Loucy (cell line): Measurements from ENCODE around the gene FRMD5.
"Not testable (repeated sequence)": the region's sequence is repeated elsewhere in the genome, so short reads cannot be mapped to it uniquely, and the experiment has no call there.

Experiments
- H2AFZ ChIP-seq: fragments of 200-600 bp; sonication (generic); 2 replicates; pipeline ENCODE4 v1.6.0; 2016; ENCODE audit warnings: antibody characterized with exemption, mild to moderate bottlenecking, low read length, moderate library complexity
- H3F3A ChIP-seq: fragments of 200-600 bp; 2 replicates; pipeline ENCODE4 v1.6.0; 2016; ENCODE audit warnings: antibody characterized with exemption, low read depth, mild to moderate bottlenecking
- H3K27me3 ChIP-seq: fragments of 200-600 bp; sonication (generic); 2 replicates; pipeline ENCODE4 v1.6.1; 2014; ENCODE audit warnings: low read length, mild to moderate bottlenecking; ENCODE audit not compliant: insufficient read depth, poor library complexity, severe bottlenecking
- H3K36me3 ChIP-seq: fragments of 200-600 bp; sonication (generic); 2 replicates; pipeline ENCODE4 v1.6.1; 2016; ENCODE audit warnings: low read length; ENCODE audit not compliant: insufficient read depth
- H3K4me1 ChIP-seq: fragments of 200-600 bp; sonication (generic); 2 replicates; pipeline ENCODE4 v1.5.1; 2014; ENCODE audit warnings: low read length, mild to moderate bottlenecking; ENCODE audit not compliant: insufficient read depth, poor library complexity, severe bottlenecking
- H3K4me2 ChIP-seq: fragments of 200-600 bp; sonication (generic); 2 replicates; pipeline ENCODE4 v1.6.0; 2014; ENCODE audit warnings: antibody characterized with exemption, low read length, low read depth, mild to moderate bottlenecking; ENCODE audit not compliant: poor library complexity, severe bottlenecking
- H3K4me3 ChIP-seq: fragments of 200-600 bp; sonication (generic); 2 replicates; pipeline ENCODE4 v1.5.1; 2014; ENCODE audit warnings: low read length, mild to moderate bottlenecking, mixed read lengths; ENCODE audit not compliant: poor library complexity, severe bottlenecking
- H3K79me2 ChIP-seq: fragments of 200-600 bp; sonication (generic); 2 replicates; pipeline ENCODE4 v1.6.1; 2014; ENCODE audit warnings: low read length; ENCODE audit not compliant: insufficient read depth
- H3K9ac ChIP-seq: fragments of 200-600 bp; sonication (generic); 2 replicates; pipeline ENCODE4 v1.6.0; 2014; ENCODE audit warnings: mild to moderate bottlenecking, low read depth, low read length, moderate library complexity; ENCODE audit not compliant: poor library complexity, severe bottlenecking
- H3K9me2 ChIP-seq: fragments of 200-600 bp; sonication (generic); replicated peaks from 2 replicates; pipeline ENCODE4 v1.6.1; 2016; ENCODE audit warnings: low read depth, low read length, mixed read lengths
- H3K9me3 ChIP-seq: fragments of 200-600 bp; sonication (generic); 2 replicates; pipeline ENCODE4 v1.6.1; 2014; ENCODE audit warnings: mild to moderate bottlenecking, antibody characterized with exemption, low read length, low read depth; ENCODE audit not compliant: insufficient read depth
- H4K20me1 ChIP-seq: fragments of 200-600 bp; sonication (generic); 2 replicates; pipeline ENCODE4 v1.6.0; 2014; ENCODE audit warnings: antibody characterized with exemption, low read length, mild to moderate bottlenecking; ENCODE audit not compliant: insufficient read depth, poor library complexity, severe bottlenecking
- CTCF ChIP-seq: fragments of 200-600 bp; sonication (generic); conservative IDR thresholded peaks from 2 replicates; pipeline ENCODE4 v1.5.1; 2014; ENCODE audit warnings: mild to moderate bottlenecking, antibody characterized with exemption, low read length
- EZH2phosphoT487 ChIP-seq: fragments of 200-600 bp; IDR thresholded peaks from 2 replicates; pipeline ENCODE4 v1.6.1; 2018; ENCODE audit warnings: antibody characterized with exemption, mild to moderate bottlenecking, moderate library complexity, borderline replicate concordance

FRMD5 gene

GRCh38 chr15:44227584-44227983 lies 32.5 kb upstream of the FRMD5 start:
- Histone ChIP-seq H4K20me1 (no peaks in the 10 kb centered on the region), H3K79me2 (no peaks in the 10 kb centered on the region)

GRCh38 chr15:44227001-44227400 lies 31.9 kb upstream of the FRMD5 start:
- H3K4me1 ChIP-seq, H4K20me1 ChIP-seq, H2AFZ ChIP-seq, H3K27me3 ChIP-seq, H3K9me3 ChIP-seq, H3F3A ChIP-seq, H3K9me2 ChIP-seq, H3K36me3 ChIP-seq, H3K9ac ChIP-seq, H3K79me2 ChIP-seq, H3K4me2 ChIP-seq, H3K4me3 ChIP-seq: not testable (repeated sequence)

More at GRCh38 chr15:44227584-44227983, 32.5 kb upstream of the FRMD5 start:
- H3K9me2 ChIP-seq, result no peaks in the 10 kb centered on the region
- no peak overlapping the region for H3K4me2 ChIP-seq
- H3K4me1 ChIP-seq, result no peaks in the 10 kb centered on the region
- no peaks in the 10 kb centered on the region for H3F3A ChIP-seq
- no peaks in the 10 kb centered on the region for H3K27me3 ChIP-seq
- H3K9me3 ChIP-seq, result no peaks in the 10 kb centered on the region
- H3K9ac ChIP-seq, result no peak overlapping the region
- no peak overlapping the region for H3K4me3 ChIP-seq
- H3K36me3 ChIP-seq, result no peaks in the 10 kb centered on the region
- TF ChIP-seq CTCF (no peak), EZH2phosphoT487 (no peak)
- H2AFZ ChIP-seq, result no peak overlapping the region

GRCh38 chr15:44222478-44222877 lies 27.4 kb upstream of the FRMD5 start:
- no peak overlapping the region for H3K9ac ChIP-seq
- no peaks in the 10 kb centered on the region for H3K9me2 ChIP-seq
- TF ChIP-seq CTCF, result no peak
- TF ChIP-seq EZH2phosphoT487, result no peak
- H4K20me1 ChIP-seq, result no peaks in the 10 kb centered on the region
- H3K27me3 ChIP-seq, result no peaks in the 10 kb centered on the region
- H3K79me2 ChIP-seq, result no peaks in the 10 kb centered on the region
- H3K4me3 ChIP-seq, result no peak overlapping the region
- H3K4me2 ChIP-seq, result no peak overlapping the region
- no peaks in the 10 kb centered on the region for H3F3A ChIP-seq
- H3K36me3 ChIP-seq, result no peaks in the 10 kb centered on the region
- H3K9me3 ChIP-seq, result no peaks in the 10 kb centered on the region
- H3K4me1 ChIP-seq, result no peaks in the 10 kb centered on the region
- H2AFZ ChIP-seq, result 0 out of 2 replicates have a peak overlapping the region, but pooled peaks have one; percentile 23

GRCh38 chr15:44219073-44219472 lies 24.0 kb upstream of the FRMD5 start:
- Histone ChIP-seq H3K4me2 (peak overlapping the region; percentile 26), H3K79me2 (no peaks in the 10 kb centered on the region), H3K9me3 (no peaks in the 10 kb centered on the region), H3K4me3 (no peak overlapping the region), H3K9ac (no peak overlapping the region), H3K27me3 (no peaks in the 10 kb centered on the region), H3K9me2 (no peaks in the 10 kb centered on the region), H3K36me3 (no peaks in the 10 kb centered on the region), H3K4me1 (no peaks in the 10 kb centered on the region), H3F3A (no peaks in the 10 kb centered on the region), H4K20me1 (no peaks in the 10 kb centered on the region), H2AFZ (peak overlapping the region; percentile 43; the same call in 1 of the 2 replicates)
- no peak for TF ChIP-seq EZH2phosphoT487
- TF ChIP-seq CTCF, result no peak
